Natural killer cell (primary cell): ENCODE measurements around the gene TSC22D1. TPM values are rescaled to one million over a fixed set of nuclear protein-coding genes. Genes with fewer than 3 reads are reported as not detected.

ENCODE experiments used
- ATAC-seq, 3 donors: fragments of 150-1000 bp in 2 of 3; fragments of 200-7000 bp in 1 of 3; cut with Tn5 transposase; 1 replicate in 1 of 3; 2 replicates in 2 of 3; pipeline ENCODE4 v1.10.0; 2021; ENCODE audit warnings: mild to moderate bottlenecking in 2 of 3, moderate library complexity in 2 of 3
- DNase-seq, 2 donors: peaks; one replicate each; pipeline versions ENCODE4 v3.0.0 to v3.0.0-alpha.2; 2013 to 2021; ENCODE audit warnings: mixed read lengths in 1 of 2
- H3K27ac ChIP-seq: one replicate; pipeline ENCODE4 v1.5.1; 2013; ENCODE audit warnings: mild to moderate bottlenecking, low read length
- H3K27me3 ChIP-seq: one replicate; pipeline ENCODE4 v1.6.1; 2013; ENCODE audit warnings: low read length; ENCODE audit not compliant: control insufficient read depth, insufficient read depth
- H3K36me3 ChIP-seq: one replicate; pipeline ENCODE4 v1.6.1; 2013; ENCODE audit warnings: low read length; ENCODE audit not compliant: control insufficient read depth, insufficient read depth
- H3K4me1 ChIP-seq: one replicate; pipeline ENCODE4 v1.6.1; 2013; ENCODE audit warnings: low read length; ENCODE audit not compliant: control insufficient read depth, insufficient read depth
- H3K4me3 ChIP-seq: one replicate; pipeline ENCODE4 v1.5.1; 2013; ENCODE audit warnings: low read length
- H3K9me3 ChIP-seq: one replicate; pipeline ENCODE4 v1.6.1; 2013; ENCODE audit warnings: low read length; ENCODE audit not compliant: control insufficient read depth, insufficient read depth
- H3K27ac Mint-ChIP-seq, 2 donors: one replicate each; pipeline ENCODE4 v1.8.0; 2022; ENCODE audit warnings: mild to moderate bottlenecking in 2 of 2, mixed read lengths in 2 of 2, moderate library complexity in 1 of 2
- H3K27me3 Mint-ChIP-seq, 2 donors: one replicate each; pipeline ENCODE4 v1.8.0; 2022; ENCODE audit warnings: low read depth in 2 of 2, mixed read lengths in 2 of 2
- H3K36me3 Mint-ChIP-seq: one replicate; pipeline ENCODE4 v1.8.0; 2022; ENCODE audit warnings: mixed read lengths
- H3K4me1 Mint-ChIP-seq, 2 donors: one replicate each; pipeline ENCODE4 v1.8.0; 2022; ENCODE audit warnings: mixed read lengths in 2 of 2
- H3K4me3 Mint-ChIP-seq: one replicate; pipeline ENCODE4 v1.8.0; 2022; ENCODE audit warnings: mild to moderate bottlenecking, moderate library complexity, mixed read lengths
- H3K9me3 Mint-ChIP-seq, 2 donors: one replicate each; pipeline ENCODE4 v1.8.0; 2022; ENCODE audit warnings: mixed read lengths in 2 of 2
- WGBS: methylation state at CpG from one replicate; pipeline ENCODE4 v1.1.7; 2013; ENCODE audit warnings: missing lambda C conversion rate; ENCODE audit not compliant: insufficient coverage; 5-methylcytosine and 5-hydroxymethylcytosine counted together
- intact Hi-C: fragments of 100-400 bp; cut with micrococcal nuclease; formaldehyde crosslinking; loops from one replicate; pipeline ENCODE4 v1.14.2; 2022
- total RNA-seq, 4 donors: library from RNA; stranded (reverse); fragments of 120-200 nt in 1 of 4; gene quantifications; one replicate each; pipeline versions ENCODE4 v1.2.3 to v1.2.4, GENCODE V29; 2013 to 2022
- TF ChIP-seq, protein P1 (sequence below): fragments of 200-600 bp; IDR thresholded peaks from one replicate; pipeline ENCODE4 v1.8.0; 2022; ENCODE audit warnings: antibody characterized with exemption

The TSC22D1 gene
- total RNA-seq, 3 donors from 2014 or later (not counting 1 experiment from before 2014, with no cell fraction given): 44.3 to 54.4 (median 44.6) TPM

DNA sequence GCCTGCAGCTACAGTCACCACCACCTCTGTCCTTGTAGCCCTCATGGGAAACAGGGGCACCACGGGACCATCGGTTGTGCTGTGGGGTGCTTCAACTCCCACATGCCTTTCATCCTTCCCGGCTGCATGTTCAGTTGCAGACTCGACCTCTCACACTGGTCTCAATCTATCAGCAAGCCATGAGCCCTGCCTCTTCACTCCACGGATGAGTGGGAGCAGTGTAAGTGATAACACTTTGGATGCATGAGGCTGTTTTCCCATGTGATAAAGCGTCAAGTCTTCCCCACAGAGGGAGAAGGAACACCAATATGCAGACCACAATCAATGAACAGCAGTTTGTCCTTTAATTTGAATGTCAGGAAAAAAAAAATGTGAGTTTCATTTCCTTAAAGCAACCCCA, 190.3 kb downstream of the TSC22D1 start:
- Mint-ChIP-seq H3K27me3 (no peaks in the 10 kb centered on the region), H3K4me3 (no peak overlapping the region), H3K36me3 (no peaks in the 10 kb centered on the region), H3K27ac (no peak overlapping the region), H3K4me1 (no peaks in the 10 kb centered on the region), H3K9me3 (no peaks in the 10 kb centered on the region)
- no peaks in the 10 kb centered on the region for H3K36me3 ChIP-seq
- 87% methylated on average over 6 of the region's 6 CpGs for WGBS
- TF ChIP-seq, protein P1, sequence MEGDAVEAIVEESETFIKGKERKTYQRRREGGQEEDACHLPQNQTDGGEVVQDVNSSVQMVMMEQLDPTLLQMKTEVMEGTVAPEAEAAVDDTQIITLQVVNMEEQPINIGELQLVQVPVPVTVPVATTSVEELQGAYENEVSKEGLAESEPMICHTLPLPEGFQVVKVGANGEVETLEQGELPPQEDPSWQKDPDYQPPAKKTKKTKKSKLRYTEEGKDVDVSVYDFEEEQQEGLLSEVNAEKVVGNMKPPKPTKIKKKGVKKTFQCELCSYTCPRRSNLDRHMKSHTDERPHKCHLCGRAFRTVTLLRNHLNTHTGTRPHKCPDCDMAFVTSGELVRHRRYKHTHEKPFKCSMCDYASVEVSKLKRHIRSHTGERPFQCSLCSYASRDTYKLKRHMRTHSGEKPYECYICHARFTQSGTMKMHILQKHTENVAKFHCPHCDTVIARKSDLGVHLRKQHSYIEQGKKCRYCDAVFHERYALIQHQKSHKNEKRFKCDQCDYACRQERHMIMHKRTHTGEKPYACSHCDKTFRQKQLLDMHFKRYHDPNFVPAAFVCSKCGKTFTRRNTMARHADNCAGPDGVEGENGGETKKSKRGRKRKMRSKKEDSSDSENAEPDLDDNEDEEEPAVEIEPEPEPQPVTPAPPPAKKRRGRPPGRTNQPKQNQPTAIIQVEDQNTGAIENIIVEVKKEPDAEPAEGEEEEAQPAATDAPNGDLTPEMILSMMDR: no peak
- no peaks in the 10 kb centered on the region for H3K4me1 ChIP-seq
- H3K27me3 ChIP-seq: no peaks in the 10 kb centered on the region
- intact Hi-C loops: no loop called here
- no peak overlapping the region for H3K27ac ChIP-seq
- H3K4me3 ChIP-seq: no peak overlapping the region
- DNase-seq: no peak
- no peak for ATAC-seq
- no peaks in the 10 kb centered on the region for H3K9me3 ChIP-seq

DNA sequence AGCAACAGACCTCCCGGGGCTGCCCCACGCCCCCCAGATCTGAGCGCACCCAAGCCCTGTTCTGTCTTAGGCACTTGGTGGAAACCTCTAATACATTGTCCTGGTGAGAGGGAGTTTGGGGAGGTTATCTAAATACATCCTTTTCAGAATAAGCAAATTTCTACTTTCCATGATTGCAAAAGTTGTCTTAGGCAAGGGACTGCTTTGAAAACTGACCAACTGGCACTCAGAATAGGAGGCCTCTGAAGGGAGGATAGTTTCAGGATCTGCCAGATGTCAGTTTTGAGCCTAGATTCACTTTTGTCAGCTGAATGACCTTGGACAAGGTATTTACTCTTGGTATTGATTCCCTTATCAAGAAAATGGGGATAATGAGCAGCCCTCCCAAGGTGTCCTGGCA, 190.7 kb downstream of the TSC22D1 start:
- WGBS: 100% methylated on average over 3 of the region's 3 CpGs
- no peaks in the 10 kb centered on the region for H3K36me3 ChIP-seq
- H3K9me3 Mint-ChIP-seq: no peaks in the 10 kb centered on the region
- no peaks in the 10 kb centered on the region for H3K4me1 Mint-ChIP-seq
- TF ChIP-seq, protein P1: no peak
- no peak overlapping the region for H3K4me3 ChIP-seq
- ATAC-seq: no peak
- no peak overlapping the region for H3K27ac Mint-ChIP-seq
- no peaks in the 10 kb centered on the region for H3K27me3 ChIP-seq
- H3K9me3 ChIP-seq: no peaks in the 10 kb centered on the region
- H3K4me1 ChIP-seq: no peaks in the 10 kb centered on the region
- no peak for DNase-seq
- H3K27me3 Mint-ChIP-seq: no peaks in the 10 kb centered on the region
- H3K27ac ChIP-seq: no peak overlapping the region
- no peaks in the 10 kb centered on the region for H3K36me3 Mint-ChIP-seq
- intact Hi-C loops: no loop called here
- no peak overlapping the region for H3K4me3 Mint-ChIP-seq

DNA sequence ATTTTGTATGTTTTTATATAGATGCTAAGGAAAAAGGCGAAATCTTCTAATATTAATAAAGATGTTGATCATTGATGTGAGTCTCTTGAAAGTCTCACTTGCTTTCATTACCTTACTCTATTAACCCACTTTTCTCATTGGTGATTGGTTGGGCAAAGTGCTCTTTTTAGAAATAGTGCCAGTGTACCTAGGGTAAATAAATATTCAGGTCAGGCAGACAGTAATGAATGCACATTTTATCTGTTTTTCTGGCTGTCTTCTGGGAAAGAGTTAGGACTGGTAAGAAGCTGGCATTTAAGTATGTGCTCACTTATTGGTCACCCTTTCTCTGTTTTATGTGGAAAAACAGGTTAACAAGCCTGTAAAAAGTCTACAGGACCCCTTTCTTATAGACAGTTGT, 191.4 kb downstream of the TSC22D1 start:
- no peaks in the 10 kb centered on the region for H3K9me3 ChIP-seq
- intact Hi-C loops: no loop called here
- no peaks in the 10 kb centered on the region for H3K4me1 ChIP-seq
- H3K36me3 Mint-ChIP-seq: no peaks in the 10 kb centered on the region
- WGBS: no CpG with 5 or more reads among the region's 1 CpG
- H3K4me1 Mint-ChIP-seq: no peaks in the 10 kb centered on the region
- H3K27ac ChIP-seq: no peak overlapping the region
- H3K27ac Mint-ChIP-seq: no peak overlapping the region
- no peaks in the 10 kb centered on the region for H3K27me3 ChIP-seq
- DNase-seq: no peak
- no peaks in the 10 kb centered on the region for H3K36me3 ChIP-seq
- TF ChIP-seq, protein P1: no peak
- no peak overlapping the region for H3K4me3 Mint-ChIP-seq
- H3K4me3 ChIP-seq: no peak overlapping the region
- H3K27me3 Mint-ChIP-seq: no peaks in the 10 kb centered on the region
- H3K9me3 Mint-ChIP-seq: no peaks in the 10 kb centered on the region
- no peak for ATAC-seq

DNA sequence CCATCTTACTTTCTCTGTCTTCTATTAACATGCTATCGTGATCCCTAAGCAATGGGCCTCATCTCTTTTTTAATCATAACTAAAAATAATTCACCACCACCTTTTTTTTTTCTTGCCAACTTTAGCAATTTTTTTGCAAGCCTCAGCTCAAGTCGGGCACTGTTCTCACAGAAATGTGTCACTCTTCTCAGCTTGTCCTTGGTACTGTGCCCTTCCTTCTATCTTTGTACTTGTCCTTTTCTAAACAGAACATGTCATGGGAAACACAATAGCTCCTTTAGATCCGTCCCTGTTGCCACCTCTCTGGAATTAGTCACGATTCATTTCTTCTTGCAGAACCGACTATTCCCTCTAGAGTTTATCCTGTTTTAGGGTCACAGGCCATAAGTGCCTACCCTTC, 192.2 kb downstream of the TSC22D1 start:
- no peaks in the 10 kb centered on the region for H3K27me3 Mint-ChIP-seq
- no peak overlapping the region for H3K4me3 Mint-ChIP-seq

More for the DNA sequence above, 192.2 kb downstream of the TSC22D1 start:
- 71% methylated on average over 5 of the region's 5 CpGs for WGBS
- H3K9me3 ChIP-seq: no peaks in the 10 kb centered on the region
- TF ChIP-seq, protein P1: no peak
- no peaks in the 10 kb centered on the region for H3K36me3 ChIP-seq
- Mint-ChIP-seq H3K4me1 (no peaks in the 10 kb centered on the region), H3K9me3 (no peaks in the 10 kb centered on the region), H3K27ac (no peak overlapping the region), H3K36me3 (no peaks in the 10 kb centered on the region)
- DNase-seq (no peak), ATAC-seq (no peak)
- H3K4me3 ChIP-seq: no peak overlapping the region
- no peaks in the 10 kb centered on the region for H3K27me3 ChIP-seq
- intact Hi-C loops: no loop called here
- H3K27ac ChIP-seq: no peak overlapping the region
- H3K4me1 ChIP-seq: no peaks in the 10 kb centered on the region
